Tibial nerve (tissue), 4 donors: Measurements from ENCODE around the gene ZNF860. TPM values are rescaled to one million over a fixed set of nuclear protein-coding genes. Genes with fewer than 3 reads are reported as not detected.

Source experiments
- DNase-seq, 2 donors: peaks; one replicate each; pipeline ENCODE4 v3.0.0-alpha.2; 2019; ENCODE audit warnings: low spot score in 2 of 2
- H3K27ac ChIP-seq, 4 donors: fragments of 200-600 bp; sonication (generic) in 3 of 4; one replicate each; pipeline ENCODE4 v1.5.1; 2017 to 2019; ENCODE audit warnings: mild to moderate bottlenecking in 1 of 4
- H3K27me3 ChIP-seq, 2 donors: fragments of 200-600 bp; sonication (generic) in 1 of 2; one replicate each; pipeline versions ENCODE4 v1.5.1 to v1.6.0; 2017 to 2019
- H3K36me3 ChIP-seq, 3 donors: fragments of 200-600 bp; sonication (generic); one replicate each; pipeline ENCODE4 v1.5.1; 2018 to 2019
- H3K4me1 ChIP-seq, 4 donors: fragments of 200-600 bp; sonication (generic) in 3 of 4; one replicate each; pipeline ENCODE4 v1.5.1; 2017 to 2019
- H3K4me3 ChIP-seq, 4 donors: fragments of 200-600 bp; sonication (generic) in 3 of 4; one replicate each; pipeline ENCODE4 v1.5.1; 2017 to 2019; ENCODE audit warnings: mild to moderate bottlenecking in 1 of 4, moderate library complexity in 1 of 4
- H3K9me3 ChIP-seq, 4 donors: fragments of 200-600 bp; sonication (generic) in 3 of 4; one replicate each; pipeline ENCODE4 v1.5.1; 2017 to 2019
- CTCF ChIP-seq, 5 experiments: fragments of 200-600 bp in 3 of 5; fragments of 450-650 bp in 2 of 5; sonication (generic) in 3 of 5; IDR thresholded peaks; one replicate each; pipeline ENCODE4 v1.5.1; 2016 to 2019; ENCODE audit warnings: antibody characterized with exemption in 5 of 5, mild to moderate bottlenecking in 3 of 5, moderate library complexity in 2 of 5
- EP300 ChIP-seq, 2 donors: sonication (generic); formaldehyde crosslinking; IDR thresholded peaks; one replicate each; pipeline ENCODE4 v1.6.1; 2017; ENCODE audit warnings: antibody characterized with exemption in 2 of 2, mild to moderate bottlenecking in 1 of 2
- POLR2A ChIP-seq, 2 donors: fragments of 450-650 bp; IDR thresholded peaks; one replicate each; pipeline ENCODE4 v1.6.1; 2017; ENCODE audit warnings: antibody characterized with exemption in 2 of 2, mild to moderate bottlenecking in 2 of 2, moderate library complexity in 2 of 2
- WGBS, 2 donors: methylation state at CpG; one replicate each; pipeline ENCODE4 v1.1.5; 2018; 5-methylcytosine and 5-hydroxymethylcytosine counted together
- total RNA-seq, 4 donors: library from RNA; depleted of rRNA; stranded (reverse); fragments of >200 nt; gene quantifications; one replicate each; pipeline ENCODE4 v1.1.0, GENCODE V29; 2016

The ZNF860 gene
- total RNA-seq, 4 donors from 2014 or later, result 0.84 to 1.8 (median 1.3) TPM

- 16 to 24% methylated on average over 7 of the region's 7 CpGs for WGBS, 2 donors
- peaks cover 0 to 10% (median 2%) of the 10 kb centered on the region in 4 donors for H3K9me3 ChIP-seq
- peaks cover 0 to 42% (median 33%) of the 10 kb centered on the region in 4 donors for H3K4me1 ChIP-seq
- H3K27ac ChIP-seq, result peak overlapping the region in 3 of 4 donors; percentile 58 to 86 (median 82)
- TF ChIP-seq POLR2A (IDR thresholded peaks at IDR 0.05), result no peak
- no peak for TF ChIP-seq EP300 (IDR thresholded peaks at IDR 0.05)
- TF ChIP-seq CTCF (IDR thresholded peaks at IDR 0.05), result no peak
- peak overlapping the region; percentile 8 to 38 (median 16) for H3K4me3 ChIP-seq
- DNase-seq, result no peak
- H3K27me3 ChIP-seq, result no peaks in the 10 kb centered on the region
- no peaks in the 10 kb centered on the region for H3K36me3 ChIP-seq
Observed at GRCh38 chr3:31959951-31960792, 21.4 kb upstream of the ZNF860 start.

- TF ChIP-seq EP300 (IDR thresholded peaks at IDR 0.05), result no peak
- TF ChIP-seq POLR2A (IDR thresholded peaks at IDR 0.05), result no peak
- TF ChIP-seq CTCF (IDR thresholded peaks at IDR 0.05), result no peak
- H3K4me1 ChIP-seq, result peaks cover 0 to 42% (median 33%) of the 10 kb centered on the region in 4 donors
- no peaks in the 10 kb centered on the region for H3K36me3 ChIP-seq
- H3K9me3 ChIP-seq, result peaks cover 0 to 3% (median 0%) of the 10 kb centered on the region in 4 donors
- H3K4me3 ChIP-seq, result no peak overlapping the region
- 54 to 62% methylated on average over 4 of the region's 4 CpGs for WGBS, 2 donors
- DNase-seq, result no peak
- H3K27me3 ChIP-seq, result no peaks in the 10 kb centered on the region
- H3K27ac ChIP-seq, result peak overlapping the region in 3 of 4 donors; percentile 58 to 86 (median 82)
Observed at GRCh38 chr3:31960793-31961431, 20.6 kb upstream of the ZNF860 start.

- no peak overlapping the region for H3K4me3 ChIP-seq
- H3K27me3 ChIP-seq, result no peaks in the 10 kb centered on the region
- H3K27ac ChIP-seq, result peak overlapping the region in 1 of 4 donors; percentile 54
- 58 to 64% methylated on average over 2 of the region's 2 CpGs for WGBS, 2 donors
- DNase-seq, result no peak
- no peaks in the 10 kb centered on the region for H3K9me3 ChIP-seq
- no peak for TF ChIP-seq POLR2A (IDR thresholded peaks at IDR 0.05)
- peak in 1 of 2 donors; percentile 11 for TF ChIP-seq EP300 (IDR thresholded peaks at IDR 0.05)
- peaks cover 0 to 48% (median 38%) of the 10 kb centered on the region in 4 donors for H3K4me1 ChIP-seq
- H3K36me3 ChIP-seq, result no peaks in the 10 kb centered on the region
Observed at GRCh38 chr3:31962801-31963205, 18.7 kb upstream of the ZNF860 start.

GRCh38 chr3:31966978-31967591 lies 14.5 kb upstream of the ZNF860 start:
- Histone ChIP-seq H3K36me3 (no peaks in the 10 kb centered on the region), H3K9me3 (no peaks in the 10 kb centered on the region), H3K4me3 (no peak overlapping the region), H3K27me3 (no peaks in the 10 kb centered on the region), H3K27ac (peak overlapping the region in 2 of 4 donors; percentile 83 to 87), H3K4me1 (peaks cover 0 to 30% (median 22%) of the 10 kb centered on the region in 4 donors)
- WGBS, 2 donors, result 75 to 77% methylated on average over 4 of the region's 4 CpGs
- no peak for DNase-seq
- TF ChIP-seq EP300 (IDR thresholded peaks at IDR 0.05), result no peak
- no peak for TF ChIP-seq CTCF (IDR thresholded peaks at IDR 0.05)
- TF ChIP-seq POLR2A (IDR thresholded peaks at IDR 0.05), result no peak

- no peak overlapping the region for H3K4me3 ChIP-seq
- H3K4me1 ChIP-seq, result peaks cover 0 to 30% (median 20%) of the 10 kb centered on the region in 4 donors
- no peaks in the 10 kb centered on the region for H3K27me3 ChIP-seq
- WGBS, 2 donors, result 78 to 83% methylated on average over 2 of the region's 2 CpGs
- peak overlapping the region in 3 of 4 donors; percentile 63 to 87 (median 83) for H3K27ac ChIP-seq
- H3K9me3 ChIP-seq, result no peaks in the 10 kb centered on the region
- no peaks in the 10 kb centered on the region for H3K36me3 ChIP-seq
- no peak for TF ChIP-seq EP300 (IDR thresholded peaks at IDR 0.05)
- TF ChIP-seq POLR2A (IDR thresholded peaks at IDR 0.05), result no peak
- TF ChIP-seq CTCF (IDR thresholded peaks at IDR 0.05), result no peak
- DNase-seq, result no peak
Observed at GRCh38 chr3:31967592-31967991, 14.0 kb upstream of the ZNF860 start.
